ENCODE results near the gene TSPAN11. TPM values are rescaled to one million over a fixed set of nuclear protein-coding genes. Genes with fewer than 3 reads are reported as not detected.

Gene TSPAN11
- total and polyA plus RNA-seq, 2 donors (not counting 3 experiments of a cell fraction or from before 2014, with no cell fraction given) = 2.1 to 3.9 TPM

- H3K9me1 ChIP-seq (replicated peaks; ENCODE audit: control insufficient read depth, extremely low read depth, insufficient read depth, low read length) = no peaks in the 10 kb centered on the region
- no peaks in the 10 kb centered on the region for H3K27me3 ChIP-seq (ENCODE audit: control insufficient read depth in 2 of 2, insufficient read depth in 2 of 2, low read length in 2 of 2)
- FAIRE-seq = no peak
- H3K4me2 ChIP-seq (ENCODE audit: insufficient read depth, low read length) = peak overlapping the region; percentile 75
- H3K9ac ChIP-seq (replicated peaks; ENCODE audit: extremely low read depth, insufficient read depth, low read length) = peak overlapping the region; percentile 75
- intact Hi-C loops (cut with micrococcal nuclease) (loop anchor here (5.0 to 10.0 kb wide), 2 partner anchors 62 to 149 kb away; partner anchors contain the start of gene DDX11), dilution Hi-C loops (cut with MboI; ENCODE audit: extremely low pct_ligation_motif_present, low sequenced_read_pairs) (no loop called here)
- no peak for DNase-seq (ENCODE audit: low read depth, low spot score)
- H4K20me1 ChIP-seq (replicated peaks; ENCODE audit: control insufficient read depth, extremely low read depth, insufficient read depth, low read length) = no peaks in the 10 kb centered on the region
- peaks cover 30% of the 10 kb centered on the region for H3K4me1 ChIP-seq (ENCODE audit: control insufficient read depth, extremely low read depth, insufficient read depth, low read length)
- H2AFZ ChIP-seq (ENCODE audit: low read depth, low read length) = peak overlapping the region; percentile 92
- CTCF ChIA-PET = interaction anchor here (1.2 to 1.7 kb wide), 3 partner anchors 60 to 314 kb away, joined by 3 to 7 read pairs (median 7); no protein-coding TSS in a partner anchor
- no peaks in the 10 kb centered on the region for H3K79me2 ChIP-seq (ENCODE audit: control insufficient read depth, insufficient read depth, low read length)
- H3K9me3 ChIP-seq (replicated peaks; ENCODE audit: control insufficient read depth, insufficient read depth, low read length) = no peaks in the 10 kb centered on the region
- POLR2A ChIA-PET = no interaction called here
- peak overlapping the region; percentile 24 to 41 (median 33) for H3K4me3 ChIP-seq (replicated peaks in 1 of 3; ENCODE audit: insufficient read depth in 1 of 3, low read depth in 1 of 3, low read length in 3 of 3)
- no peaks in the 10 kb centered on the region for H3K36me3 ChIP-seq (ENCODE audit: control insufficient read depth in 2 of 2, extremely low read depth in 1 of 2, insufficient read depth in 2 of 2, low read length in 2 of 2)
- peak overlapping the region; percentile 7 for H3K27ac ChIP-seq (ENCODE audit: insufficient read depth, low read depth, low read length)
- TF ChIP-seq GATA2 (IDR thresholded peaks at IDR 0.05; ENCODE audit: insufficient read depth, insufficient read length, low read depth, low read length) = no peak
- no peak for TF ChIP-seq MAX (IDR thresholded peaks at IDR 0.05; ENCODE audit: insufficient read depth, insufficient read length)
- no peak for TF ChIP-seq FOS (IDR thresholded peaks at IDR 0.05; ENCODE audit: borderline replicate concordance, insufficient read depth, low read length)
- no peak for TF ChIP-seq CTCF (IDR thresholded peaks at IDR 0.05; ENCODE audit: extremely low read depth in 1 of 2, insufficient read depth in 1 of 2, low read depth in 1 of 2, low read length in 2 of 2)
- TF ChIP-seq POLR2A (IDR thresholded peaks at IDR 0.05; ENCODE audit: low read depth, low read length) = no peak
- TF ChIP-seq MYC (IDR thresholded peaks at IDR 0.05; ENCODE audit: low read depth, low read length) = no peak
- TF ChIP-seq JUN (IDR thresholded peaks at IDR 0.05; ENCODE audit: borderline replicate concordance, insufficient read depth, insufficient read length, low read depth) = no peak
- no peak for TF ChIP-seq EZH2 (IDR thresholded peaks at IDR 0.05; ENCODE audit: borderline replicate concordance, low read depth, low read length, severe bottlenecking)
- no peak for TF ChIP-seq POLR2AphosphoS5 (IDR thresholded peaks at IDR 0.05; ENCODE audit: insufficient read depth, low read depth, low read length)
- BruUV-seq (replicated peaks) = no TSS peak
Observed at GRCh38 chr12:30925607-30926242, 823 bp upstream of the TSPAN11 start.
